ENCODE measurements around the gene RB1.
"Not testable (repeated sequence)": the region's sequence is repeated elsewhere in the genome, so short reads cannot be mapped to it uniquely, and the experiment has no call there.

Gene RB1

DNA sequence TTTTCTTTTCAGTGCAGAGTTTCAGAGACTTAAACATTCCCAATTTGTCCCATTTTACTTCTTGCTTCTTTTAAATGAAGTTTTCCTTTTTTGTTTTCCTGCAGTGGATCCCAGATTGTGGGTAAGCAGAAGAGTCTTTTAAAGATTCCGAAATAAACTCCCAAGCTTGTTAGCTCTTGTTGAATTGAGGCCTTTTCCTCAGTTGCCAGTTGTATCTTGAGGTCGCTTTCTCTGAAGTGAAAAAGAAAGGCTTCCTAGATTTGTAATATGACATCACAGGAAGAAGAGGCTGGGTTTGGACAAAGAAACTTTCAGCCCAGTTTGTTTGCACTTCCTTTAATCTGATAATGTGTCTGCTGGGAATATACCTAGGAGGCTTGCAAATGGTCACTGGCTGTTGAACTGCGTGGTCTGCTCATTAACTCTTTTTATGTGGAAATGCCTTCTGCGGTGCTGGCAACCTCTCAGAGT is 109.4 kb downstream of the RB1 start, which contains the start of gene LPAR6:
TSS of gene LPAR6 (minus strand) at position 233 of the 471 bp plus-strand sequence. CDS start 690 bp downstream, outside the sequence.
- DNase-seq: no peak

DNA sequence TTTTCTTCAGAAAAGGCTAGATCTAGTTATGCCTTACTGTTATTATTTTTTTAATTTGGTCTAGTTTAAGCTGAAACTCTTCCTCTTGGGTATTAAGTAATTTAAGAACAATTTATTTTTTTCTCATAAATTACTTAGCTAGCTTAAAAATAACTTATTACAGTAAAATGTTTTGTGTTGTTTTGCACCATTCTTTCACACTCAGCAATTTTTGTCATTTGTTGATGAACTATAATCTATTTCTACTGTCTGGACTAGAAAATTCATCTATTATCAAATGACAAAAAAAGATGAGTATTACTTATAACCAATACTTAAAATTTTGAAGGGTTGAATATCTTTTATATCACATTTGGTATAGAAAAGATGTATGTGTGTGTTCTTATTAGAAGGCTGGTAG is 111.0 kb downstream of the RB1 start:
- no peak for DNase-seq

DNA sequence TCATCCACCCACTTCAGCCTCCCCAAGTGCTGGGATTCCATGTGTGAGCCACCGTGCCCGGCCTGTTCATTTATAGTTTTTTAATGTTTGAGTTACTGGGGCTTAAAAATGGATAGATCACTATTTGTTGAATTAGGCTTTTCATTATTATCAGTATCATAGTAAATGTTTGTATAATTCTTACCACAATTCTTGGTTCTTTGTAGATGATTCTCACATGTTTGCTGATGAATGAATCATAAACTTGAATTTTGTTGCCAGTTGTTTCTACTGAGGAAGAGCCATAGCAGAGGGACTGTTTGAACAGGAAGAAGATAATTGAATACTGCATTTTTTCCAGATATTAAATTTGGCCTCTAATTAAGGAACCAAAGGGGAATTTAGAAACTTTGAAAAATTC is 112.0 kb downstream of the RB1 start:
- no peak for DNase-seq

DNA sequence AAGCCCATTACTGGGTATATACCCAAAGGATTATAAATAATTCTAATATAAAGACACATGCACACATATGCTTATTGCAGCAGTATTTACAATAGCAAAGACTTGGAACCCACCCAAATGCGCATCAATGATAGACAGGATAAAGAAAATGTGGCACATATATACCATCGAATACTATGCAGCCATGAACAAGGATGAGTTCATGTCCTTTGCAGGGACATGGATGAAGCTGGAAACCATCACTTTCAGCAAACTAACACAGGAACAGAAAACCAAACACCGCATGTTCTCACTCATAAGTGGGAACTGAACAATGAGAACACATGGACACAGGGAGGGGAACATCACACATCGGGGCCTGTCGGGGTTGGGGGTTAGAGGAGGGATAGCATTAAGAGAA is 118.5 kb downstream of the RB1 start:
- DNase-seq: not testable (repeated sequence)

DNA sequence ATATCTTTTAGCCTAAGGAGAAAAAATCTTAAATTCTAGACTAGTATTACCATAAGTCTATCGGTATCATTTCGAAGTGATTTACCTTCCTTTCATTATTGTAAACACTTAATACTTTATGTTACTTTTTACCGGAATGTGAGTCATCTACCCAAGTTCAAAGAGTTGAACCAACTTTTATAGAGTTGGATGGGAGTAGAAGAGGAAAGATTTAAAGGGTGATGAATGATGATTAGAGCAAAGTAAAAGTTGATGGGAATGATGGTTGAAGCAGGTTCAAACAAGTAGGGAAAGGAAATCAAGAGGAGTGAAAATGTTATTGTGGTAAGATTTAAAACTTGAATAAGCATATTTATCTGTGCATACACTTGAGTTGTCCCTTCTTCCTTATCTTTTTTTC is 120.7 kb downstream of the RB1 start:
- no peak for DNase-seq

DNA sequence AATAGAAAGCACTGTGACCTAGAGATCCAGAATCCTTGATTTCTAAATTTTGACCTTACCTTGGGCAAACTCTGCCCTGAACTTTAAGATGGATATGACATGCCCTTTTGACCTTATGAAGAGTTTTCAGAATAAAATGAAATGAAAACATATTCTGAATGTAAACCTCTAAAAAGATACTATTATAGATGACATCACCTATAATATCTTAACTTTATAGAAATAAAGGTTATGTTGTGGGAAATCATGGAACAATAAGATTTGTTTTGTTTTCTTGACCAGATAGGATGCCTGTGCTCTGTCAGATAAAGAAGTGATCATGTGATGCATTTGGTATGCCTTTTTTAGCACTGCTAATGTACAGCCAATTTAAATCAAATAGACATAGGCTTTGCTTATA is 122.5 kb downstream of the RB1 start:
- DNase-seq: no peak

DNA sequence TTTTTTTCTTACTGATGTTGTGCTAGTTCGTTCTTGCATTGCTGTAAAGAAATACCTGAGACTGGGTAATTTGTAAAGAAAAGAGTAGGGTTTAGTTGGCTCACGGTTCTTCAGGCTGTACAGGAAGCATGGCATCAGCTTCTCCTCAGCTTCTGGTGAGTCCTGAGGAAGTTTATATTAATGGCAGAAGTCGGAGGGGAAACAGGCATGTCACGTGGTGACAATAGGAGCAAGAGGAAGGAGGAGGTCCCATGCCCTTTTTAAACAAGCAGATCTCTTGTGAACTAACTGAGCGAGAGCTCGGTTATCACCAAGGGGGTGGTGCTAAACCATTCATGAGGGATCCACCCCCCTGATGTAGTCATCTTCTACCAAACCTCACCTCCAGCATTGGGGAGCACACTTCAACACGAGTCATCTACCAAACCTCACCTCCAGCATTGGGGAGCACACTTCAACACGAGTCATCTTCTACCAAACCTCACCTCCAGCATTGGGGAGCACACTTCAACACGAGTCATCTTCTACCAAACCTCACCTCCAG is 123.3 kb downstream of the RB1 start:
- not testable (repeated sequence) for DNase-seq

DNA sequence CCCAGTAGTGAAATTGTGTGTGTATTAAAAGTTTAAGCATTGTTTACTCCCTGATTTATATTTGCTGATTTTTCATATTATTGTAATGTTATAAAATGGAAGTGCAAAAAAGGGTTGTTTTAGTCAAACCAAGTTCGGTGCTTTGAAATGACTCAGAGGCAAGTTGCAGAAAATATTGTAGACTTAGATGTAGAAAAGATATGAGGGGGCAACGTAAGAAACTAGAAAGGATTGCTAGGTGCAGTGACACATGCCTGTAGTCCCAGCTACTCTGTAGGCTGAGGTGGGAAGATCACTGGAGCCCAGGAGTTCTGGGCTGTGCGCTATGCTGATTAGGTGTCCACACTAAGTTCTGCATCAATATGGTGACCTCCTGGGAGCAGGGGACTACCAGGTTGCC is 125.5 kb downstream of the RB1 start:
- DNase-seq: no peak

DNA sequence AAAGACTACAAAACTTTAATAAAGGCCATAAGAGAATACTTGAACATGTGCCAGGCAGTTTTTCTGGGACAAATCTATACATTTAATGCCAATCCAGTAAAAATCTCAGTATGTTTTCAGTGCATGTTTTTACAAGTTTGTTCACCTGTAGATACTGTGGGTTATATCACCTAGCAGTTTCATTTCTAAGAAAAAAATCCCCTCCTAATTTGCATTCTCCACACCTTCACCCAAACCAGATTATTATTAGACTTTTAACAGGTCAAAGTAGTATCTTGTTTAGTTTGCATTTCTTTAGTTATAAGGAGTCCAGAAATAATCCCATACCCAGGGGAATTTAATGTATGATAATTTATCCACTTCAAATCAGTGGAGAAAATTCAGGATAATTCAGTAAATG is 126.3 kb downstream of the RB1 start:
- DNase-seq: no peak

DNA sequence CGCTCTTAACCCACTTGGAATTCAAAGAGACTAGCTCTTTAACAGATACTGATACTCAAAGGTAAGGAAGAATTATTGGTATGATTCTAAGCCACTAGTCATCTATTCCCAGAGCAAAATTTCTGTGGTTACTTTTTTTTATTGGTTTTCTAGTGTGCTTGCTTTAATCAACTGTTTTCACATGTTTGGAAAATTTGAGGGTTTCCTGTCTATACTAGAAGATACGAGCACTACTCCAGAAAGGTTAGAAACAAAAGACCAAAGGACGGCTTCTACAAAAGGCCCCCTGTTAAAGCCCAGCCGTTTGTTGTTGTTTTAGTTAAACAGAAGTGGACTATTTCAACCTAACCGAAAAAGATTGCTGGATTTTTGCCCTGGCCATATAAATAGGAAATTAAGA is 127.9 kb downstream of the RB1 start:
- DNase-seq: no peak

DNA sequence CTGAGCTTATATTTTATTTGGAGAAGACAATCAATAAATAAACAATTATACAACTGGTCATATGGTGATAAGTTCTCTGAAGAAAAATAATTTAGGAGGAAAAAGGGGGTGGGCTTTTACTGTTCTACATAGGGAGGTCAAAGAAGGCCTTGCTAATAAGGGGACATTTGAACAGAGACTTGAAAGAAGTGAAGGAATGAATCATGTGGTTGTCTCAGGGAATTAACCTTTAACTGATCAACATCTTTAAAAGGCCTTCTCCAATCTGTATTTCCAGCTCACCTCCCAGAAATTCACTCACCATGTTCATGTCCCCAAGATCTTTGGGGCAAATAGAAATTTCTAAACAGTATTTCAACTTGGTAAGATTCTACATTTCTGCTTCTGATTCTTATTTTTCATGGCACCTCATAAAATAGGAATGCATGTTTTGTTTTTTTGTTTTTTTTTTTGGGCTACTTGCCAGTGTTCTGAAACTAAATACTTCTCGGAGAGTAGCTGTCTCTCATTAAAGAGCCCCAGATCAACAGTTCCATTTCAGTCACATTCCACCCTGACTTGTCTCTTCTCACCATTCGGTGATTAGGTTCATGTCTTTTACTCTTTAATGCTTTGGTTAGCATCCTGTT is 128.6 kb downstream of the RB1 start:
- no peak for DNase-seq

DNA sequence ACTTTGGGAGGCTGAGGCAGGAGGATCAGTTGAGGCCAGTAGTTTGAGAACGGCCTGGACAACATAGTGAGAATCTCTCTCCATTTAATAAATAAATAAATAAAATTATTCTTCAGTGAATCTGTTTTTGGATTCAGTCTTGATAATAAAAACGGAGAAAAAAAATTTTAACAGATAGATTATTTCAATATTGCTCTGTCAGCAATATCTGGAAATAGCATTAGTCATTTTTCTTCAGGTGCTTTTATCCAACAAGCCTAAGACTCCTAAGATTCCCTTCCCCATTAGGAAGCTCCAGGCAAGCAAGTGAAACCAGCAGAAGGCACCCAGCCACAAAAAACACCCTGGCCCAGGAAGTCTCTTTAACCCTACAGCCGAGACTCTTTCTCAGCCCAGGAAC is 130.6 kb downstream of the RB1 start:
- no peak for DNase-seq

DNA sequence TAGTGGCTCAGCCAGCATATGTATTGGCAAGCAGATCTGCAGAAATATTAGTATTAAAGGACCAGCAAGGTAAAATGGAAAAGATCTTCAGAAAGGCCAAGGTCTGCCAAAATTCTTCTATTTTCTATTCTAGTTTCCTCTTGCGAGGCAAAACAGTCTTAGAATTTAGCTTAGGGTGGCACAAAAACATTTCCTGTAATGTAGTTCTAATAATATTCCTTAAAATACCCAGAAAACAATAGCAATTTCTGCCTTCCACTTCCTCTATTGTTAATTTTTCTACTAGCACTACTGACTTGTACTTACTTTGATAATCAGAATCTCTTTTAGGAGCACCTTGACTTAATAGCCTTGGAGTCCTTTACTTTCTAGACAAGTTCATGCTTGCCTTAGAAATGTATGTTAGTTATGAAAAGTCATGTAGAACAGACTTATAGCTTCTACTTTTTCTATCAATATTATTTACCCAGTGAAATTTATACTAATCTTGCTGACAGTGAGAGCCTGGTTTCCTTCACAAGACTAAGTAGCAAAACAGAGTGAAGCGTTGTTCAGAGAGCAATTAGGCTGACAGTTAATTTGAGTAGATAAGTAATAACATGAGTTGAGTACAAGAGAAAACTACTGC is 133.2 kb downstream of the RB1 start:
- DNase-seq: no peak

DNA sequence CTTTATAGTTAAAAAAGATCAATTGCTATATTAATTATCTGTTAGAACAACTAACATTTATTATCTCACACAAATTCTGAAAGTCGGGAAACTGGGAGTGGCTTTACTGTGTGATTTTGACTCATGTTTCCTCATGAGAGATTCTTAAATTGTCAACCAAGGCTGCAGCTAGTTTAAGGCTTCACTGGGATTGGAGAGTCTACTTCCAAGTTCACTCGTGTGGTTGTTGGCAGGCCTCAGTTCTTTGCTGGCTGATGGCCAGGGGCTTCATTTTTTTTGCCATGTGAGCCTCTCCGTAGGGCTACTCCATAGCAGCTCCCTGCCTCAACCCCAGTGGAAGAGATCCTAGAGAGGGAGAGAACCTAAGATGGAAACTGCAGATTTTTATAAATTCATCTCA is 133.8 kb downstream of the RB1 start:
- DNase-seq: no peak

DNA sequence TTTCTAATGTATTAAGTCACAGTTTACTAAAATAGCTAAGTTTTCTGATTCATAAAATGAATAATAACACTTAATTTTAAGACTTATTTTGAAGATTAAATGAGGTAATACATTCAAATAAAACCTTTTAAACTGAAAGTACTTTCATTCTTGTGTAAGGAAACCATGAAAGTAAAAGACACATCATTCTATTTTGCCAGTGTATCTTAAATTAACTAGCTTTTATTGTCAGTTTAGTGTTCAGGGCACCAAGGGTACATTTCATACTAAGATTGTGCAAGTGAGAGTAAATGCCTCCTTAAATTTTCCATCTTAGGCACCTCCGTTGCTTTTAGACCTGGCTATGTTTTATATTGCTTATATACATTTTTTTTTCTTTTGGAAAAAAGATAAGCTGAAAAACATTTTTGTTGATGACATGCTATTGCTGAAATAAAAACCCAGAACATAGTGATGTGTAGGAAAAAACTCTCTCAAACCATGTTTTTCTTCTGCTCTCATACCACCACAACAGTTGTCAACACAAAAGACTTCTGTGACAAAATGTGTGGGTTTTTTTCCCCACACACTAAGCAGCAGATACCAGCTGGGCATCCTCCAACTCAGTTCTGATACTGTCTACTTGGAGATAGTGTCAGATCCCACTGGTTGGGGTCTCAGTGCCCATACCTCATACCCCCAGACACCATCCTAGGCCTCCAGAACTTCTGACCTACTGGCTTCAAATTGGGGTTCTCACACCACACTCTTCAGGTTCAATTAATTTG is 140.1 kb downstream of the RB1 start:
- no peak for DNase-seq

DNA sequence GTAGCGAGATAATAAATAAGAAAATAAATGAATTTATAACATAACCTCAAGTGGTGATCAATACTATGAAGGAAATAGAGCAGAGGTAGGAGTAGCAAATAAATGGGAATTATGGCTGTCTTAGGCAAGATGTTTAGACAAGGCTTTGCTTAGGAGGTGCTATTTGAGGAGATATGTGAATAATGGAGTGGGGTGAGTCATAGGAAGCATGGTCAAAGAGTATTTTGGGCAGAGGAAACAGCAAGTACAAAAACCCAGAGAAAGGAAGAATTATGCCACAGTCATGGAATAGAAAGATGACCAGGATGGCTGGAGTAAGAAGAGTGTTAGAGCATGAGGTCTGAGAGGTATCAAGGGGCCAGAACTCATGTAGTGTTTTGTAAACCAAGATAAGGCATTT is 142.9 kb downstream of the RB1 start:
- DNase-seq: no peak

DNA sequence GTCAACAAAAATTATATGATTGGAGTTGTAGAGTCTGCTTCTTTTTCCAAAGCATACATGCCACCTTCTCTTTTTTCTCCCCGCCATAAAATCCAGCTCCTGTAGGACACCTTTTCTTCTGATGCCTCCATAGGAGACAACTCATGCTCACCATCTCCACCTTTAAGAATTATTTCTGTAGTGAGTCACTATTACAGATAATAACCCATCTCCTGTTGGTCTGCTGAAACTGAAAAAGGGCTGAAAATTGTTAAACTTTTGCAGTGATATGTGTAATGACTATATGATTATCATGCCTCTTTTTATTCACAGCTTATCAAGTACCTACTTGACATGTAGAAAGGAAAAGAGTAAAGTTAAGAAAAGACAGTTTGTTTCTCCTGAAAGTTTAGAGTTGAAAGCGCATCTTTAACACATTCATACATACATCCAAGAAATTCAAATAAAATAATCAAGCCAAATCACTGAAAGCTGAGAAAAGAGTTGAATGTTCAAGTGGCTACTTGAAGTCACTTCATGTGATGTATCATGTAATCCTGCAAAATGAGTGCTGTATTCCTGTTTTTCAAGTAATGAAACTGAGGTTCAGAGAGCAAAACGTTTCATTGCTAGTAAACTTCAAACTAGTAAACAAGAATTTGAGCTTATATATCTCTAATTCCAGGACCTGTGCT is 144.9 kb downstream of the RB1 start:
- no peak for DNase-seq

DNA sequence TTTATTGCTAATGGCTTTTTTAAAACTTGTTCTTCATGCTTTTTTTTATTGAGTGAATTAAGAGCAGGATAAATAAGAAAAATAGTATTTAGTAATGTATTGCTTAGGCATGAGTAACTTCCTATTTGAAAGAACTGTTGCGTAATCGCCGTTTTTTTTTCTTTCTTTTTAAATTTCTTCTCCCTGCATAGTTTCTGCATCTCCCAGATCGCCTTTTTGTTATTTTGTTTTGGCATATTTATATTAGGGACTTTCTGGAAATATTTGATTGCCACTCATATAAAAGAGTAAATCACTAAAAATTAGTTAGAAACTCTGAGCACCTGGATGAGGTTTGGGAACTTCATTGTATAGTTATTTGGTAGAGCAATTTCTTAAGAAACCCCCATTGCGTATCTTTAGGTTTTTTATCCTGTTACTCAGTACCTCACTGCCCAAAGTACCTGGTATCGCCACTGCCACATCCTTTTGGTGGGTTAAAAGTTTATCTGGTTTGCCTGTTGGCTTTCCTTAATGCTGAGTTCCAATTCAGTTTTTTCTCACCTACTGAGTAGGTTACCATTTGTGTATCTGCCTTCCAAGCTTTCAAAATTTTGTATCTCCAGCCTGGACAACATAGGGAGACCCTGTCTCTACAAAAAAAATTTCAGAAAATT is 145.5 kb downstream of the RB1 start:
- DNase-seq: no peak

DNA sequence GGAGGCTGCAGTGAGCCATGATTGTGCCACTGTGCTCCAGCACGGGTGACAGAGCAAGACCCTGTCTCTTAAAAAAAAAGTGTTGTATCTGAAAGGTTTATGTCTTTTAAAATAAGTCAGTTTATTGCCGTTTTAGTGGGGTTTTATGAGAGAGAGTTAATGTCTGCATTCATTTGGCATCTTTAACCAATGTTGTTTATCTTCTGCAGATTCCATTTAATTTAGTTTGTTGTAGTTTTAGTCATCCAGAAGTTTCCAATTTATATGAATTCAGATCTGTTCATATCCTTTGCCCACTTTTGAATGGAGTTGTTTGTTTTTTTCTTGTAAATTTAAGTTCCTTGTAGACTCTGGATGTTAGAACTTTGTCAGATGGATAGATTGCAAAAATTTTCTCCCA is 146.1 kb downstream of the RB1 start:
- DNase-seq: no peak

DNA sequence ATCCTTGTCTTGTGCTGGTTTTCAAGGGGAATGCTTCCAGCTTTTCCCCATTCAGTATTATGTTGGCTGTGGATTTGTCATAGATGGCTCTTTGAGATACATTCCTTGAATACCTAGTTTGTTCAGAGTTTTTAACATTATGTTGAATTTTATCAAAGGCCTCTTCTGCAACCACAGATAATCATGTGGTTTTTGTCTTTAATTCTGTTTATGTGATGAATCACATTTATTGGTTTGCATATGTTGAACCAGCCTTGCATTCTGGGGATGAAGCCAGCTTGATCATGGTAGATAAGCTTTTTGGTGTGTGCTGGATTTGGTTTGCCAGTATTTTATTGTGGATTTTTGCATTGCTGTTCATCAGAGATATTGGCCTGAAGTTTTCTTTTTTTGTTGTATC is 147.6 kb downstream of the RB1 start:
- not testable (repeated sequence) for DNase-seq

DNA sequence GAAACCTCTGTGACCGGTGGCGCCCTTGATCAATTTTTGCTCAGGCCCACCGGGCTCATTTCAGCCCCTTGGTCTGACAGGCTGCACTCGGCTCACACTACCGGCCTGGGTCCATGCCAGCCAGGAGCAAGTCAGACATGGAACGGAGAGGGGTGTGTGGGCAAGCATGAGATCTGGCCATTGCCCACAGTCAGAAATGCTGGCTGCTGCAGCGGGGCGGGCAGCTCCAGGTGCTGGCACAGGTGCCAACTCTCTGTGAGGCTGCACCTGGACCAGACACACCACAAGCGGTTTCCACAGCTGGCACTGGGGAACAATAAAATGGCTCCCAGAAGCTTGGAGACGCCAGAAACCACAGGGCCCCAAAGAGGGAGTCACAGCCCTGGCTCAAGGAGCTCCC is 153.0 kb downstream of the RB1 start:
- no peak for DNase-seq

DNA sequence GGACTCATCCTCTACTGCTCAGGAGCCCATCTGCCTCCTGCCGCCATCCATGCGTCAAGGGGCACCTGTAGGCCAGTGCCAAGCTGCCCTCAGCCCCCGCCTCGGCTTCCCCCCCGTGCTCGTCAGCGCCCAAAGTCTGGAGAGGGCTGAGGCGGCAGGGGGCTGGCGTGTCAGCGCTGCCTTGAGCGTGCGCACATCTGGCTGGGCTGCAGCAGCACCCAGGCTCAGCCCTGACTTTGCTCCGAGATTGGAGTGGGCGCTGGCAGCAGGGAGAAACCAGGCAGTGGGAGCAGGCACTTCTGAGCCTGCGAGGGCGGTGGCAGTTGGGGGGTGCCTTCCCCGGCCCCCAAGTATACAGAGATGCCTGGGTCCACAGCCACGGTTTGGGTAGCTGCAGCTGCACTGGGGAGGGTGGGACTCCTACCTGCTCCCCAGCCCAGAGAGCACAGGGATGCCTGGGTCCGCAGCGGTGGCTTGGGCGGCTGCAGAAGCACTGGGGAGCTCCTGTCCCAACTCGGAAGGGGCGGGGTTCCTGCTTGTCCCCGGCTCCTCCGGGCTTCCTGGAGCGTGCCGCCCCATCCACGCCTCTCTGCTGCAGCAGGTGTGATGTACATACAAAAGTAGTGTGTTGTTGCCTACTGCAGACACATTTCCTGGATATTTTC is 154.2 kb downstream of the RB1 start:
- DNase-seq: no peak

Data from NCI-H1105 treated with DMSO at 0.1 percent for 48 hours (cell line).